Kidney (tissue), 14 donors: ENCODE results near the gene AFAP1L2. TPM values are rescaled to one million over a fixed set of nuclear protein-coding genes. Genes with fewer than 3 reads are reported as not detected.

Source experiments
- DNase-seq, 5 donors: peaks; one replicate each; pipeline ENCODE4 v3.0.0-alpha.2; 2013 to 2020
- FAIRE-seq: peaks from 2 replicates; lab custom pipeline; 2012; peaks lifted over from hg19 to GRCh38; lab: Jason Lieb, UNC
- H3K27ac ChIP-seq, 2 donors: one replicate each; pipeline ENCODE4 v1.7.0; 2013; ENCODE audit warnings: low read depth in 2 of 2, low read length in 2 of 2, inconsistent platforms in 1 of 2
- H3K27me3 ChIP-seq: one replicate; pipeline ENCODE4 v1.7.1; 2013; ENCODE audit warnings: low read length, inconsistent platforms; ENCODE audit not compliant: control insufficient read depth, insufficient read depth
- H3K36me3 ChIP-seq, 3 donors: one replicate each; pipeline versions ENCODE4 v1.7.0 to v1.7.1; 2013; ENCODE audit warnings: low read length in 3 of 3, control low read depth in 1 of 3, inconsistent platforms in 1 of 3; ENCODE audit not compliant: insufficient read depth in 3 of 3, control insufficient read depth in 2 of 3
- H3K4me1 ChIP-seq, 3 donors: one replicate each; pipeline versions ENCODE4 v1.7.0 to v1.7.1; 2013; ENCODE audit warnings: low read length in 3 of 3, inconsistent platforms in 1 of 3, low read depth in 1 of 3; ENCODE audit not compliant: control insufficient read depth in 2 of 3, insufficient read depth in 2 of 3
- H3K4me3 ChIP-seq, 3 donors: one replicate each; pipeline versions ENCODE4 v1.7.0 to v1.8.1; 2013; ENCODE audit warnings: low read length in 3 of 3, control low read depth in 1 of 3, inconsistent platforms in 1 of 3
- H3K9ac ChIP-seq, 3 donors: one replicate each; pipeline versions ENCODE4 v1.7.0 to v1.7.1; 2013; ENCODE audit warnings: low read length in 3 of 3, control low read depth in 1 of 3, inconsistent platforms in 1 of 3
- H3K9me3 ChIP-seq, 3 donors: one replicate each; pipeline versions ENCODE4 v1.7.0 to v1.7.1; 2013; ENCODE audit warnings: low read length in 3 of 3, control low read depth in 1 of 3, inconsistent platforms in 1 of 3; ENCODE audit not compliant: control insufficient read depth in 2 of 3, insufficient read depth in 1 of 3
- intact Hi-C: fragments of 100-400 bp; cut with DNase I; formaldehyde crosslinking; loops from one replicate; pipeline ENCODE4 v1.11.1; 2022
- polyA plus RNA-seq: library from polyadenylated mRNA; stranded (reverse); fragments of 350-450 nt; fragmentation: Illumina TruSeq; extraction: RNeasy Lipid Tissue Mini Kit (QIAGEN cat#74804); gene quantifications from one replicate; pipeline ENCODE4 v1.2.3, GENCODE V29; 2014; ENCODE audit warnings: low read depth, low replicate concordance; ENCODE audit not compliant: insufficient read depth
- total RNA-seq: library from RNA; stranded (reverse); fragmentation: NEBNext Ultra II Directional; extraction: Animal tissue kit (Norgen Biotek cat#: 25700); gene quantifications from one replicate; pipeline ENCODE4 v1.2.1, GENCODE V29; 2021
- TF ChIP-seq, protein P1 (sequence below): IDR thresholded peaks from 3 replicates; pipeline ENCODE4 v1.5.1; 2012; ENCODE audit warnings: mild to moderate bottlenecking, moderate library complexity, borderline replicate concordance; ENCODE audit not compliant: insufficient read depth; ENCODE audit errors: extremely low read depth
- donor health status: control.
- donor health status: control.
- donor health status: control.
- donor health status: control.
- donor health status: control.
- donor health status: DM: yes; HTN: yes; CAD: no.
- donor health status: Normal renal cell carcinoma (clear cell type).

Gene AFAP1L2
- total and polyA plus RNA-seq, 2 donors from 2014 or later: 19.8 to 24.0 TPM

DNA sequence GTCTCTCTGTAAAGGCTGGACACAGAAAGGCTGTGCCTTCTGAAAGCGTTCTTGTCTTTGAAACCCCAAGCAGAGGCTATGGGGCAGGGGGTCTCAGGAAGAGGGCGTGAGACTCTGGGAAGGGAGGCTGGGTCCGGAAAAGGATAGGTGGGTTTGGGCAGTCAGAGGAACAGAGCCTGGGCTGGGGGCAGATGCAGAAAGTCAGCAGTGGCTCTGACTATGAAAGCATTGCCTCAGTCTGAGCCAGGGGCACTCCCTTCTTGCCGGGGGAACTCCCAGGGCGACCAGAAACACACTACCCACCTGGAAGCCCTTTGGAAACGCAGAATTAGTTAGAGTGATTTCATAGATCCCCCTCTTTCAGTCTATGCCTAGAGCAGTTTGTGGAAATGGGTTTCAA, 93.3 kb downstream of the AFAP1L2 start:
- Histone ChIP-seq H3K9me3 (peaks cover 0 to 5% (median 0%) of the 10 kb centered on the region in 3 donors), H3K4me3 (no peak overlapping the region), H3K27me3 (no peaks in the 10 kb centered on the region), H3K9ac (no peak overlapping the region), H3K4me1 (no peaks in the 10 kb centered on the region), H3K36me3 (peaks cover 0 to 5% (median 2%) of the 10 kb centered on the region in 3 donors), H3K27ac (no peak overlapping the region)
- no peak for FAIRE-seq
- DNase-seq: no peak
- TF ChIP-seq, protein P1, sequence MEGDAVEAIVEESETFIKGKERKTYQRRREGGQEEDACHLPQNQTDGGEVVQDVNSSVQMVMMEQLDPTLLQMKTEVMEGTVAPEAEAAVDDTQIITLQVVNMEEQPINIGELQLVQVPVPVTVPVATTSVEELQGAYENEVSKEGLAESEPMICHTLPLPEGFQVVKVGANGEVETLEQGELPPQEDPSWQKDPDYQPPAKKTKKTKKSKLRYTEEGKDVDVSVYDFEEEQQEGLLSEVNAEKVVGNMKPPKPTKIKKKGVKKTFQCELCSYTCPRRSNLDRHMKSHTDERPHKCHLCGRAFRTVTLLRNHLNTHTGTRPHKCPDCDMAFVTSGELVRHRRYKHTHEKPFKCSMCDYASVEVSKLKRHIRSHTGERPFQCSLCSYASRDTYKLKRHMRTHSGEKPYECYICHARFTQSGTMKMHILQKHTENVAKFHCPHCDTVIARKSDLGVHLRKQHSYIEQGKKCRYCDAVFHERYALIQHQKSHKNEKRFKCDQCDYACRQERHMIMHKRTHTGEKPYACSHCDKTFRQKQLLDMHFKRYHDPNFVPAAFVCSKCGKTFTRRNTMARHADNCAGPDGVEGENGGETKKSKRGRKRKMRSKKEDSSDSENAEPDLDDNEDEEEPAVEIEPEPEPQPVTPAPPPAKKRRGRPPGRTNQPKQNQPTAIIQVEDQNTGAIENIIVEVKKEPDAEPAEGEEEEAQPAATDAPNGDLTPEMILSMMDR: no peak
- intact Hi-C loops: no loop called here

DNA sequence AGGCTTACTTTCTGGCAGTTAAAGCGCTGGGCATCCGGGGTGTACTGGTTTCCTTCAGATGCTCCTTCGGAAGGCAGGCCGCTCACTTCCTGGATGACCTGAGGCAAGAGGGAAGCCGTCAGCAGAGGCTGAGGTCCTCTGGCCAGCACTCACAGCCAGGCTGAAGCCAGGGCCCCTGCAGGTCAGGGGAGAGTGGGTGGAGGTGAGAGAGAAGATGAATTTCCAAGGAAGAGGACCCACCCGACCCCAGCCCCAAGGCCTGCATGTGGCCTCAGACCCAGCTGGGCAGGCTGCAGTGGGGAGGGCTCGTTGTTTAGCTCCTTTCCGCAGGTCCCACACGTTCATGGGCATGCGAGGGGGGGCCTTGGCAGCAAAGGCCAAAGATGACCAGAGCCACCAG, 94.0 kb downstream of the AFAP1L2 start:
- DNase-seq (no peak), FAIRE-seq (no peak)
- Histone ChIP-seq H3K27me3 (no peaks in the 10 kb centered on the region), H3K4me3 (no peak overlapping the region), H3K4me1 (no peaks in the 10 kb centered on the region), H3K27ac (no peak overlapping the region), H3K9ac (no peak overlapping the region), H3K9me3 (peaks cover 0 to 5% (median 0%) of the 10 kb centered on the region in 3 donors), H3K36me3 (peaks cover 0 to 5% (median 2%) of the 10 kb centered on the region in 3 donors)
- TF ChIP-seq, protein P1: no peak
- intact Hi-C loops: no loop called here

DNA sequence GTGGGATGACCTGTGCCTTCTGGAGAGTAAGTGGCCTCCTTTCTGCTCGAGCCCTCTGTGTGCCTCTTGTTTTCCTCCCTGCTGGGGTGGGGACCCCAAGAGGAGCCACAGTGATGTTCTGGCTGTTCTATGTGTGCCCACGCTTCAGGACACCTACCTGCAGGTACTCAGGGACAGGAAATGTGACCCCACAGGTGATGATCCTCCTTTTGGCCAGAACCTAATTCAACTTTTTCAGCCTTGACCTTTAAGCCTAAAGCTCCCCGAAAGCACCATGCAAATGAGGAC, 95.0 kb downstream of the AFAP1L2 start:
- TF ChIP-seq, protein P1: no peak
- Histone ChIP-seq H3K36me3 (peaks cover 0 to 5% (median 2%) of the 10 kb centered on the region in 3 donors), H3K9ac (no peak overlapping the region), H3K27me3 (no peaks in the 10 kb centered on the region), H3K27ac (no peak overlapping the region), H3K4me1 (peaks cover 0 to 4% (median 4%) of the 10 kb centered on the region in 3 donors), H3K9me3 (peaks cover 0 to 5% (median 0%) of the 10 kb centered on the region in 3 donors), H3K4me3 (no peak overlapping the region)
- intact Hi-C loops: loop anchor here (10.0 kb wide), 1 partner anchor 125 kb away; no protein-coding TSS in a partner anchor
- no peak for DNase-seq
- FAIRE-seq: no peak
